ENCODE measurements around the gene CLCF1. TPM values are rescaled to one million over a fixed set of nuclear protein-coding genes. Genes with fewer than 3 reads are reported as not detected.

The CLCF1 gene
- total and polyA plus RNA-seq, 2 of the 13 experiments (the other 11 are each of a cell fraction or from before 2014, with no cell fraction given), result 0.49 to 0.78 TPM

DNA sequence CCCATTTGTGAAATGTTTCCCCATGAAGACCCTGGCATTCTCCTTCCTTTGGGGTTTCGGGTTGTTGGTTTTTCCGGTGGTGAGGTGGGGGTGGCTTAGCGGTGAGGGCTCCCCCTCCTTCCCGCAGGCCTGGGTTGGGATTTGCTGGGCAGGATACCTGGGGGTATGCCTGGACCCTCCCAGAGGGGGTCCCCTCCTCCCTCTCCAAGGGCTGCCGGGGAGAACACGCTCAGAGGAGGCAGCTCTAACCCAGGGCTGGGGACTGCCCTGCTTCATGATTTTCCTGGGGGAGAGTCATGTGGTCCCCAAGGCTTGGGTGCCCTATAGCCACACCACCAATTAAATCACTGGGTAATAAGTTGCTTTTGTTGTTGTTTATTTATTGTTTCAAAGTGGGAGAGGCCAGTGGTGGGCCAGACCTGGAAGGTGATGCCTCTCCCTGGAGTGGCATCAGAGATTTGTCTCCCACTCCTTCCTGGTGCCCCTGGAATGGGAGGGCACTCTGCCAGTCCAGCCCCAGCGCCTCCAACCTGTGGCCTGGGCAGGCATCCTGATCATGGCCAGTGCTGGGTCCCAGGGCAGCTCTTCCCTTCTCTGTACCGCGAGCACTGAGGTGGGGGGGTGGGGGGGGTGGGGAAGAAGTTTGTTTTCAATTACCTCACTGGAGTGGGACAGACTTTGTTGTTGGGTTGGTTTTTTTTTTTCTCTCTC, 1.3 kb upstream of the CLCF1 start:
- TSS peak; percentile 70 for BruUV-seq (replicated peaks)
- intact Hi-C loops (cut with micrococcal nuclease; ENCODE audit: unreplicated experiment), result no loop called here
- H3K4me1 ChIP-seq (ENCODE audit: insufficient read depth, low read length), result peaks cover 38% of the 10 kb centered on the region
- in situ Hi-C loops (cut with HindIII; ENCODE audit: extremely low pct_ligation_motif_present, low pct_unique_long_range_greater_than_20kb), result no loop called here
- peak overlapping the region; percentile 92 for H3K4me2 ChIP-seq (ENCODE audit: low read depth, low read length)
- H3K27ac ChIP-seq (ENCODE audit: extremely low read length, insufficient read depth, low read length), result no peak overlapping the region
- peaks cover 3 to 11% of the 10 kb centered on the region in 2 experiments; a peak in 3 of 5 replicates for H3K27me3 ChIP-seq (ENCODE audit: control insufficient read depth in 1 of 2, insufficient read depth in 2 of 2, low read length in 2 of 2)
- 0 out of 2 replicates have a peak overlapping the region, but pooled peaks have one; percentile 3 for H3K9ac ChIP-seq (ENCODE audit: insufficient read depth, low read depth, low read length)
- peak overlapping the region in 2 of 3 experiments; percentile 75; a peak in 1 of 6 replicates for H3K4me3 ChIP-seq (replicated peaks in 1 of 3; ENCODE audit: insufficient read depth in 1 of 3, low read depth in 2 of 3, low read length in 3 of 3)
- CTCF ChIA-PET (ENCODE audit: low intra/inter-chr PET ratio, low total read pairs), result interaction anchor here (1.2 kb wide), 1 partner anchor 24 kb away, joined by 3 read pairs; no protein-coding TSS in a partner anchor
- H3K36me3 ChIP-seq (replicated peaks in 1 of 2; ENCODE audit: control insufficient read depth in 1 of 2, insufficient read depth in 2 of 2, low read length in 2 of 2), result no peaks in the 10 kb centered on the region
- H2AFZ ChIP-seq (ENCODE audit: low read length), result no peak overlapping the region
- no peak for DNase-seq (ENCODE audit: low spot score)
- H3K9me3 ChIP-seq (ENCODE audit: low read length), result no peaks in the 10 kb centered on the region
- TF ChIP-seq DNMT1 (CRISPR knock-in tag; IDR thresholded peaks at IDR 0.05) (no peak), ZNF251 (CRISPR knock-in tag; IDR thresholded peaks at IDR 0.05) (no peak), SRSF4 (IDR thresholded peaks at IDR 0.05; ENCODE audit: low read depth, low read length, poor library complexity, severe bottlenecking) (no peak), GATAD2A (CRISPR knock-in tag; IDR thresholded peaks at IDR 0.05) (0 out of 2 replicates have a peak, but pooled peaks have one; percentile 5)
- POLR2A ChIA-PET, result interaction anchor here (1.0 to 18.5 kb wide), 10 partner anchors 12 to 135 kb away, joined by 3 to 365 read pairs (median 9); partner anchors contain the start of genes ANKRD13D, POLD4, PPP1CA and RAD9A
- no peaks in the 10 kb centered on the region for H4K20me1 ChIP-seq (ENCODE audit: insufficient read depth, low read length)
- FAIRE-seq, result no peak
- ATAC-seq, result no peak
- 8% methylated on average over 7 of the region's 9 CpGs for WGBS (ENCODE audit: low lambda C conversion rate)
- H3K79me2 ChIP-seq (ENCODE audit: insufficient read depth, low read length), result no peaks in the 10 kb centered on the region

DNA sequence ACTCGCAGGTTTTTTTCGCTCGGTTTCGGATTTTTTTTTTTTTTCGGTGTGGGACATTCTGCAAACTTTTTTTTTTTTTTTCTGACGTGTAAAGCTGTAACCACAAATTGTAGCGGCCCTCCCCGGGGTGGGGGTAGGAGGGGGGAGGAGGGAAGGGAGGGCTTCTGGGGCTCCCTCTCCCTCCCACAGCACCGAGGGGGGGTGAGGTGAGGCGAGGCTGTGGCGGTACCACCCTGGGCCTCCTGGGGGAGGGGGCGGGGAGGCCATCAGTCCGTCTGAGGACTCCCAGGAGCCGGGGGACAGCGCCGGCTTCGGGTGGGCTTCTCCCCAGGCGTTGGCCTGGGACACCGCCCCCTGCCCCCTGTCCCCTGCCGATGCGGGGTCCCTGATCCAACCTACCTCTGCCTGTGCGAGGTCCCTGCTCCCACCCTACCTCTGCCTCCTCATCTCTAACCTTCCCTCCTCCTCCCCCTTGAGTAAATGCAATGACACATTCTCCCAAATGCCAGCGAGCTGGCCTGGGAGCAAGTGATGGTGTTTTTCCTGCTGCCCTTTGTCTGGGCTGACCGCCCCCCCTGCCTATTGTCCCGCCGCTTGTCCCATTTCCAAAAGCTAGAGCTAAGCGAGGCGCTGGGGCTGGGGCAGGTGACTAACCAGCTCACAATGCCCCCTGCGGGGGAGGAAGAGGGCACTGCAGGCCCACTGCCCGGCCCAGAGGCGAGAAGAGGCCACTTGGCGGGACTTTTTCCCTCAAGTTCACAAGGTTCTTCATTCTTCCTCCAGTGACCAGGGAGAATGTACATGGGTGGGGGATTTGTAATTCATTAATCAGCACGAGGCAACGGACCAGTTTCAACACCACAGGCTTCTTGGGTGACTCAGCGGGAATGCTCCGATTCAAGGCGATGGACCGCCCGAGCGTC, 511 bp upstream of the CLCF1 start:
- intact Hi-C loops (cut with micrococcal nuclease; ENCODE audit: unreplicated experiment) (loop anchor here (1.0 kb wide), 1 partner anchor 18 kb away; no protein-coding TSS in a partner anchor), in situ Hi-C loops (cut with HindIII; ENCODE audit: extremely low pct_ligation_motif_present, low pct_unique_long_range_greater_than_20kb) (no loop called here)
- peak overlapping the region; percentile 69 to 75 (median 75) for H3K4me3 ChIP-seq (replicated peaks in 1 of 3; ENCODE audit: insufficient read depth in 1 of 3, low read depth in 2 of 3, low read length in 3 of 3)
- DNase-seq (ENCODE audit: low spot score) (peak; percentile 82), ATAC-seq (peak; percentile 65), FAIRE-seq (peak; percentile 62)
- H3K9me3 ChIP-seq (ENCODE audit: low read length), result no peaks in the 10 kb centered on the region
- H2AFZ ChIP-seq (ENCODE audit: low read length), result no peak overlapping the region
- H3K79me2 ChIP-seq (ENCODE audit: insufficient read depth, low read length), result no peaks in the 10 kb centered on the region
- no peaks in the 10 kb centered on the region for H4K20me1 ChIP-seq (ENCODE audit: insufficient read depth, low read length)
- no TSS peak for BruUV-seq (replicated peaks)
- ChIA-PET POLR2A (interaction anchor here (0.6 to 18.5 kb wide), 13 partner anchors 8 to 735 kb away, joined by 3 to 365 read pairs (median 5); partner anchors contain the start of genes ANKRD13D, POLD4, PPP1CA and RAD9A), CTCF (ENCODE audit: low intra/inter-chr PET ratio, low total read pairs) (interaction anchor here (1.2 to 1.3 kb wide), 2 partner anchors 17 to 23 kb away, joined by 3 to 9 read pairs; no protein-coding TSS in a partner anchor)
- peak overlapping the region; percentile 92 for H3K4me2 ChIP-seq (ENCODE audit: low read depth, low read length)
- no peak overlapping the region for H3K27ac ChIP-seq (ENCODE audit: extremely low read length, insufficient read depth, low read length)
- under 1% methylated on average over 33 of the region's 40 CpGs for WGBS (ENCODE audit: low lambda C conversion rate)
- H3K27me3 ChIP-seq (ENCODE audit: control insufficient read depth in 1 of 2, insufficient read depth in 2 of 2, low read length in 2 of 2), result peaks cover 3 to 8% of the 10 kb centered on the region in 2 experiments; a peak in 3 of 5 replicates
- no peaks in the 10 kb centered on the region for H3K36me3 ChIP-seq (replicated peaks in 1 of 2; ENCODE audit: control insufficient read depth in 1 of 2, insufficient read depth in 2 of 2, low read length in 2 of 2)
- peaks cover 30% of the 10 kb centered on the region for H3K4me1 ChIP-seq (ENCODE audit: insufficient read depth, low read length)
- peak overlapping the region; percentile 60; the same call in 1 of the 2 replicates for H3K9ac ChIP-seq (ENCODE audit: insufficient read depth, low read depth, low read length)
- TF ChIP-seq, protein P1, sequence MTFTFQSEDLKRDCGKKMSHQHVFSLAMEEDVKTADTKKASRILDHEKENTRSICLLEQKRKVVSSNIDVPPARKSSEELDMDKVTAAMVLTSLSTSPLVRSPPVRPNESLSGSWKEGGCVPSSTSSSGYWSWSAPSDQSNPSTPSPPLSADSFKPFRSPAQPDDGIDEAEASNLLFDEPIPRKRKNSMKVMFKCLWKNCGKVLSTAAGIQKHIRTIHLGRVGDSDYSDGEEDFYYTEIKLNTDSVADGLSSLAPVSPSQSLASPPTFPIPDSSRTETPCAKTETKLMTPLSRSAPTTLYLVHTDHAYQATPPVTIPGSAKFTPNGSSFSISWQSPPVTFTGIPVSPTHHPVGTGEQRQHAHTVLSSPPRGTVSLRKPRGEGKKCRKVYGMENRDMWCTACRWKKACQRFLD (CRISPR knock-in tag; IDR thresholded peaks at IDR 0.05; ENCODE audit: borderline replicate concordance), result no peak
- TF ChIP-seq ZSCAN25 (CRISPR knock-in tag; IDR thresholded peaks at IDR 0.05) (peak; percentile 41; the same call in 1 of the 2 replicates), ZNF496 (CRISPR knock-in tag; IDR thresholded peaks at IDR 0.05; ENCODE audit: insufficient replicate concordance) (no peak), ZNF850 (CRISPR knock-in tag; conservative IDR thresholded peaks at IDR 0.05) (no peak), NRL (CRISPR knock-in tag; IDR thresholded peaks at IDR 0.05; ENCODE audit: borderline replicate concordance) (0 out of 2 replicates have a peak, but pooled peaks have one; percentile 47), ZNF160 (CRISPR knock-in tag; IDR thresholded peaks at IDR 0.05) (no peak), ZBTB38 (CRISPR knock-in tag; IDR thresholded peaks at IDR 0.05) (no peak), JUN (CRISPR knock-in tag; IDR thresholded peaks at IDR 0.05) (no peak)
- TF ChIP-seq, protein P2, sequence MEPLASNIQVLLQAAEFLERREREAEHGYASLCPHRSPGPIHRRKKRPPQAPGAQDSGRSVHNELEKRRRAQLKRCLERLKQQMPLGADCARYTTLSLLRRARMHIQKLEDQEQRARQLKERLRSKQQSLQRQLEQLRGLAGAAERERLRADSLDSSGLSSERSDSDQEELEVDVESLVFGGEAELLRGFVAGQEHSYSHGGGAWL (CRISPR knock-in tag; IDR thresholded peaks at IDR 0.05), result 0 out of 2 replicates have a peak, but pooled peaks have one; percentile 24

Data from HepG2 (cell line).